ENCODE measurements around the gene MAPKAPK3. TPM values are rescaled to one million over a fixed set of nuclear protein-coding genes. Genes with fewer than 3 reads are reported as not detected.

Gene MAPKAPK3
- total and polyA plus RNA-seq, 2 of the 8 experiments (the other 6 are each of a cell fraction or from before 2014, with no cell fraction given) = 65.4 to 99.8 TPM

DNA sequence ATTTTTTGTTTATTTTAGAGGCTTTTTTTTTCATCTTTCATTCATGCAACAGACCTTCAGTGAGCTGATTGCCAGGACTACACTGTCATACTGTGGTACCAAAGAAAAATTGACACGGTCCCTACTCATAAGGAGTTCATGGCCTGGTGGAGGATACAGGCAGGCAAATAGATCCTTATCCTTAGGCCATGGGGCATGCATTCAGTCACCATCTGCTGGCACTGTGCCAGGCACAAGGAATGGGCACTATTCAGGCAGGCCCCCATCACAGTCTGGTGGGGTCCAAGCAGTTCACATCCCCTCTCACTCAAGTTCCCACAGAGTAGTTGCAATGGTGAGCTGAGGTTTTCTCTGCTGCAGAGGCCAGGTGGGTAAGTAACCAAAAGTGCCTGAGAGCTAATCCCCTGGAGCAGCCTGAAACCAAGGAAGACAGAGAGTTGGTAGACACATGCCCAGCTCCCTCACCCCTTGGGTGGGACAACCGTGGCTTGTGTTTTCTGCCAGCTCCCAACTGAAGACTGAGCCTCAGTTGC is 22.6 kb upstream of the MAPKAPK3 start (continued):
- TF ChIP-seq, protein P1, sequence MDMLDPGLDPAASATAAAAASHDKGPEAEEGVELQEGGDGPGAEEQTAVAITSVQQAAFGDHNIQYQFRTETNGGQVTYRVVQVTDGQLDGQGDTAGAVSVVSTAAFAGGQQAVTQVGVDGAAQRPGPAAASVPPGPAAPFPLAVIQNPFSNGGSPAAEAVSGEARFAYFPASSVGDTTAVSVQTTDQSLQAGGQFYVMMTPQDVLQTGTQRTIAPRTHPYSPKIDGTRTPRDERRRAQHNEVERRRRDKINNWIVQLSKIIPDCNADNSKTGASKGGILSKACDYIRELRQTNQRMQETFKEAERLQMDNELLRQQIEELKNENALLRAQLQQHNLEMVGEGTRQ (IDR thresholded peaks at IDR 0.05; ENCODE audit: low read length) = no peak
- TF ChIP-seq CHD7 (IDR thresholded peaks at IDR 0.05; ENCODE audit: insufficient replicate concordance, low read length) (no peak), YY1 (IDR thresholded peaks at IDR 0.05; ENCODE audit: low read depth, low read length) (no peak), HDAC6 (IDR thresholded peaks at IDR 0.05; ENCODE audit: low read depth, low read length) (no peak), CBX8 (IDR thresholded peaks at IDR 0.05; ENCODE audit: borderline replicate concordance, low read depth, low read length) (no peak), RFX5 (IDR thresholded peaks at IDR 0.05; ENCODE audit: borderline replicate concordance, low read depth, low read length) (no peak), MAFK (IDR thresholded peaks at IDR 0.05; ENCODE audit: low read depth, low read length) (no peak), SAP30 (IDR thresholded peaks at IDR 0.05; ENCODE audit: insufficient read depth, insufficient replicate concordance, low read length) (no peak)
